Measurements from ENCODE around the gene FRMD8. TPM values are rescaled to one million over a fixed set of nuclear protein-coding genes. Genes with fewer than 3 reads are reported as not detected.

Gene FRMD8
- polyA plus RNA-seq, 1 experiment, result 21.6 TPM

GRCh38 chr11:65421794-65422632, 35.6 kb downstream of the FRMD8 start:
- CTCF ChIA-PET, result interaction anchor here (1.0 to 2.5 kb wide), 4 partner anchors 7 to 77 kb away, joined by 3 to 8 read pairs (median 6); partner anchors contain the start of gene MALAT1
- no peak for TF ChIP-seq CTCF (IDR thresholded peaks at IDR 0.05; ENCODE audit: insufficient read depth, low read depth, low read length)
- DNase-seq (ENCODE audit: low read depth), result peak; percentile 65
- Histone ChIP-seq H3K36me3 (ENCODE audit: control insufficient read depth, insufficient read depth, low read length) (peaks cover 7% of the 10 kb centered on the region), H3K4me3 (ENCODE audit: low read depth, low read length) (peak overlapping the region; percentile 72), H3K27me3 (ENCODE audit: control insufficient read depth, insufficient read depth, low read length) (no peaks in the 10 kb centered on the region)
- POLR2A ChIA-PET, result interaction anchor here (0.5 to 7.4 kb wide), 18 partner anchors 31 to 705 kb away, joined by 3 to 204 read pairs (median 6); partner anchors contain the start of genes MALAT1, PCNX3 and POLA2

GRCh38 chr11:65422633-65423515, 36.4 kb downstream of the FRMD8 start, which contains the start of gene NEAT1:
NEAT1 (plus strand) TSS chr11:65422798.
- TF ChIP-seq CTCF (IDR thresholded peaks at IDR 0.05; ENCODE audit: insufficient read depth, low read depth, low read length), result no peak
- DNase-seq (ENCODE audit: low read depth), result peak; percentile 77
- H3K27me3 ChIP-seq (ENCODE audit: control insufficient read depth, insufficient read depth, low read length), result no peaks in the 10 kb centered on the region
- ChIA-PET CTCF (interaction anchor here (0.8 to 2.5 kb wide), 3 partner anchors 8 to 103 kb away, joined by 3 to 8 read pairs (median 3); no protein-coding TSS in a partner anchor), POLR2A (interaction anchor here (0.5 to 7.4 kb wide), 20 partner anchors 10 to 704 kb away, joined by 3 to 204 read pairs (median 5); partner anchors contain the start of genes MALAT1, PCNX3 and POLA2)
- peaks cover 12% of the 10 kb centered on the region for H3K36me3 ChIP-seq (ENCODE audit: control insufficient read depth, insufficient read depth, low read length)
- peak within 1 kb of the TSS; percentile 72 for H3K4me3 ChIP-seq (ENCODE audit: low read depth, low read length)

- CTCF ChIA-PET, result interaction anchor here (0.9 to 2.5 kb wide), 3 partner anchors 9 to 87 kb away, joined by 3 to 8 read pairs (median 3); no protein-coding TSS in a partner anchor
- no peak for DNase-seq (ENCODE audit: low read depth)
- peaks cover 12% of the 10 kb centered on the region for H3K36me3 ChIP-seq (ENCODE audit: control insufficient read depth, insufficient read depth, low read length)
- H3K27me3 ChIP-seq (ENCODE audit: control insufficient read depth, insufficient read depth, low read length), result no peaks in the 10 kb centered on the region
- H3K4me3 ChIP-seq (ENCODE audit: low read depth, low read length), result peak overlapping the region; percentile 72
- TF ChIP-seq CTCF (IDR thresholded peaks at IDR 0.05; ENCODE audit: insufficient read depth, low read depth, low read length), result no peak
- POLR2A ChIA-PET, result interaction anchor here (0.6 to 7.4 kb wide), 14 partner anchors 9 to 134 kb away, joined by 3 to 204 read pairs (median 6); partner anchors contain the start of gene MALAT1
These were observed 37.2 kb downstream of the FRMD8 start for GRCh38 chr11:65423516-65424204.

DNA sequence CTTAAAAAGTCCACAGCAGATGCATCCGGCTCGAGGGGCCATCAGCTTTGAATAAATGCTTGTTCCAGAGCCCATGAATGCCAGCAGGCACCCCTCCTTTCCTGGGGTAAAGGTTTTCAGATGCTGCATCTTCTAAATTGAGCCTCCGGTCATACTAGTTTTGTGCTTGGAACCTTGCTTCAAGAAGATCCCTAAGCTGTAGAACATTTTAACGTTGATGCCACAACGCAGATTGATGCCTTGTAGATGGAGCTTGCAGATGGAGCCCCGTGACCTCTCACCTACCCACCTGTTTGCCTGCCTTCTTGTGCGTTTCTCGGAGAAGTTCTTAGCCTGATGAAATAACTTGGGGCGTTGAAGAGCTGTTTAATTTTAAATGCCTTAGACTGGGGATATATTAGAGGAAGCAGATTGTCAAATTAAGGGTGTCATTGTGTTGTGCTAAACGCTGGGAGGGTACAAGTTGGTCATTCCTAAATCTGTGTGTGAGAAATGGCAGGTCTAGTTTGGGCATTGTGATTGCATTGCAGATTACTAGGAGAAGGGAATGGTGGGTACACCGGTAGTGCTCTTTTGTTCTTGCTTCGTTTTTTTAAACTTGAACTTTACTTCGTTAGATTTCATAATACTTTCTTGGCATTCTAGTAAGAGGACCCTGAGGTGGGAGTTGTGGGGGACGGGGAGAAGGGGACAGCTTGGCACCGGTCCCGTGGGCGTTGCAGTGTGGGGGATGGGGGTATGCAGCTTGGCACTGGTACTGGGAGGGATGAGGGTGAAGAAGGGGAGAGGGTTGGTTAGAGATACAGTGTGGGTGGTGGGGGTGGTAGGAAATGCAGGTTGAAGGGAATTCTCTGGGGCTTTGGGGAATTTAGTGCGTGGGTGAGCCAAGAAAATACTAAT, 38.0 kb downstream of the FRMD8 start:
- no peak for TF ChIP-seq CTCF (IDR thresholded peaks at IDR 0.05; ENCODE audit: insufficient read depth, low read depth, low read length)
- ChIA-PET POLR2A (interaction anchor here (0.6 to 7.4 kb wide), 8 partner anchors 44 to 93 kb away, joined by 3 to 204 read pairs (median 16); partner anchors contain the start of gene MALAT1), CTCF (interaction anchor here (0.9 to 2.5 kb wide), 3 partner anchors 10 to 86 kb away, joined by 3 to 8 read pairs (median 3); no protein-coding TSS in a partner anchor)
- Histone ChIP-seq H3K4me3 (ENCODE audit: low read depth, low read length) (peak overlapping the region; percentile 72), H3K27me3 (ENCODE audit: control insufficient read depth, insufficient read depth, low read length) (no peaks in the 10 kb centered on the region), H3K36me3 (ENCODE audit: control insufficient read depth, insufficient read depth, low read length) (peaks cover 12% of the 10 kb centered on the region)
- no peak for DNase-seq (ENCODE audit: low read depth)

All from BJ (cell line).